H9 (cell line): ENCODE measurements around the gene SLC22A17. TPM values are rescaled to one million over a fixed set of nuclear protein-coding genes. Genes with fewer than 3 reads are reported as not detected.
"Not testable (repeated sequence)": the region's sequence is repeated elsewhere in the genome, so short reads cannot be mapped to it uniquely, and the experiment has no call there.

ENCODE experiments used
- DNase-seq: peaks from one replicate; pipeline ENCODE4 v3.0.0-alpha.2; 2017
- H2AFZ ChIP-seq: one replicate; pipeline ENCODE4 v1.6.1; 2013; ENCODE audit warnings: mild to moderate bottlenecking, low read length, control low read depth, moderate library complexity
- H2AK5ac ChIP-seq: 2 replicates; pipeline ENCODE4 v1.6.1; 2013; ENCODE audit warnings: low read length, control low read depth, mixed read lengths; ENCODE audit not compliant: insufficient read length
- H2BK120ac ChIP-seq: one replicate; pipeline ENCODE4 v1.6.1; 2013; ENCODE audit warnings: low read depth, mild to moderate bottlenecking, low read length, control low read depth, inconsistent platforms; ENCODE audit not compliant: poor library complexity, severe bottlenecking
- H2BK12ac ChIP-seq: 2 replicates; pipeline ENCODE4 v1.6.1; 2013; ENCODE audit warnings: low read length, control low read depth, mixed read lengths, low read depth; ENCODE audit not compliant: insufficient read length
- H2BK15ac ChIP-seq: 2 replicates; pipeline ENCODE4 v1.6.1; 2013; ENCODE audit warnings: low read depth, low read length, control low read depth
- H2BK20ac ChIP-seq: one replicate; pipeline ENCODE4 v1.6.1; 2013; ENCODE audit warnings: low read depth, mild to moderate bottlenecking, low read length, control low read depth, inconsistent platforms; ENCODE audit not compliant: poor library complexity, severe bottlenecking
- H2BK5ac ChIP-seq: 2 replicates; pipeline ENCODE4 v1.6.1; 2013; ENCODE audit warnings: low read length, control low read depth, mixed read lengths; ENCODE audit not compliant: insufficient read length
- H3K14ac ChIP-seq: 2 replicates; pipeline ENCODE4 v1.6.1; 2013; ENCODE audit warnings: low read length, control low read depth; ENCODE audit not compliant: insufficient read depth
- H3K18ac ChIP-seq: 2 replicates; pipeline ENCODE4 v1.6.1; 2013; ENCODE audit warnings: low read depth, mild to moderate bottlenecking, mixed read lengths, low read length, control low read depth; ENCODE audit not compliant: insufficient read length
- H3K23ac ChIP-seq: 2 replicates; pipeline ENCODE4 v1.6.1; 2013; ENCODE audit warnings: low read length, control low read depth, mixed read lengths, low read depth; ENCODE audit not compliant: insufficient read length
- H3K23me2 ChIP-seq: 2 replicates; pipeline ENCODE4 v1.6.1; 2013; ENCODE audit warnings: low read depth, mild to moderate bottlenecking, mixed read lengths, low read length, control low read depth; ENCODE audit not compliant: insufficient read length, poor library complexity, severe bottlenecking
- H3K27ac ChIP-seq: 2 replicates; pipeline ENCODE4 v1.5.1; 2013; ENCODE audit warnings: low read length, control low read depth, mixed read lengths, low read depth; ENCODE audit not compliant: insufficient read length
- H3K27me3 ChIP-seq: 2 replicates; pipeline ENCODE4 v1.6.1; 2013; ENCODE audit warnings: low read length, control low read depth, inconsistent platforms; ENCODE audit not compliant: insufficient read depth
- H3K4ac ChIP-seq: 2 replicates; pipeline ENCODE4 v1.6.1; 2013; ENCODE audit warnings: low read depth, mild to moderate bottlenecking, control low read depth, inconsistent platforms, low read length, moderate library complexity
- H3K4me1 ChIP-seq: 2 replicates; pipeline ENCODE4 v1.6.1; 2013; ENCODE audit warnings: low read length, control low read depth, inconsistent platforms; ENCODE audit not compliant: insufficient read depth
- H3K4me2 ChIP-seq: 2 replicates; pipeline ENCODE4 v1.6.1; 2013; ENCODE audit warnings: low read length, control low read depth, mixed read lengths; ENCODE audit not compliant: insufficient read length, insufficient read depth
- H3K56ac ChIP-seq: 2 replicates; pipeline ENCODE4 v1.6.1; 2013; ENCODE audit warnings: low read depth, mild to moderate bottlenecking, mixed read lengths, low read length, control low read depth; ENCODE audit not compliant: insufficient read length
- H3K79me1 ChIP-seq: 2 replicates; pipeline ENCODE4 v1.6.1; 2013; ENCODE audit warnings: low read depth, mild to moderate bottlenecking, moderate library complexity, low read length, control low read depth, inconsistent platforms; ENCODE audit not compliant: insufficient read depth, poor library complexity, severe bottlenecking
- H3K79me2 ChIP-seq: 2 replicates; pipeline ENCODE4 v1.6.1; 2013; ENCODE audit warnings: low read length, control low read depth, inconsistent platforms; ENCODE audit not compliant: insufficient read depth
- H3K9ac ChIP-seq: 2 replicates; pipeline ENCODE4 v1.6.1; 2013; ENCODE audit warnings: low read length, control low read depth, mixed read lengths; ENCODE audit not compliant: insufficient read length; ENCODE audit errors: extremely low read depth
- H3K9me3 ChIP-seq: one replicate; pipeline ENCODE4 v1.6.1; 2013; ENCODE audit warnings: low read depth, low read length, inconsistent platforms; ENCODE audit not compliant: control insufficient read depth
- H3T11ph ChIP-seq: one replicate; pipeline ENCODE4 v1.6.1; 2013; ENCODE audit warnings: mild to moderate bottlenecking, low read length, control low read depth, inconsistent platforms
- H4K20me1 ChIP-seq: one replicate; pipeline ENCODE4 v1.6.1; 2013; ENCODE audit not compliant: control insufficient read depth, insufficient read length, insufficient read depth
- H4K5ac ChIP-seq: 2 replicates; pipeline ENCODE4 v1.6.1; 2013; ENCODE audit warnings: low read depth, mild to moderate bottlenecking, mixed read lengths, low read length, control low read depth; ENCODE audit not compliant: insufficient read length
- H4K8ac ChIP-seq: replicated peaks from 2 replicates; pipeline ENCODE4 v1.6.1; 2013; ENCODE audit warnings: low read length, control low read depth, mixed read lengths, low read depth; ENCODE audit not compliant: insufficient read length
- H4K91ac ChIP-seq: 2 replicates; pipeline ENCODE4 v1.6.1; 2013; ENCODE audit warnings: low read depth, mild to moderate bottlenecking, moderate library complexity, mixed read lengths, low read length, control low read depth; ENCODE audit not compliant: insufficient read length
- H3K27ac Mint-ChIP-seq, 3 experiments: 2 replicates in 2 of 3; 3 replicates in 1 of 3; pipeline ENCODE4 v1.8.0; 2020 to 2021; ENCODE audit warnings: mixed read lengths in 3 of 3, mild to moderate bottlenecking in 1 of 3, moderate library complexity in 1 of 3
- H3K27me3 Mint-ChIP-seq: 2 replicates; pipeline ENCODE4 v1.8.0; 2021; ENCODE audit warnings: low read depth, mild to moderate bottlenecking, moderate library complexity, mixed read lengths
- H3K36me3 Mint-ChIP-seq, 3 experiments: 2 replicates in 2 of 3; 3 replicates in 1 of 3; pipeline ENCODE4 v1.8.0; 2020 to 2021; ENCODE audit warnings: low read depth in 3 of 3, mixed read lengths in 3 of 3; ENCODE audit not compliant: insufficient read depth in 1 of 3
- H3K4me1 Mint-ChIP-seq, 2 experiments: 2 replicates each; pipeline ENCODE4 v1.8.0; 2020; ENCODE audit warnings: mixed read lengths in 2 of 2
- H3K4me3 Mint-ChIP-seq, 2 experiments: 2 replicates in 1 of 2; 3 replicates in 1 of 2; pipeline ENCODE4 v1.8.0; 2020 to 2021; ENCODE audit warnings: mild to moderate bottlenecking in 2 of 2, mixed read lengths in 2 of 2, moderate library complexity in 1 of 2
- H3K9me3 Mint-ChIP-seq, 2 experiments: 2 replicates in 1 of 2; 3 replicates in 1 of 2; pipeline ENCODE4 v1.8.0; 2020; ENCODE audit warnings: mild to moderate bottlenecking in 2 of 2, mixed read lengths in 2 of 2, moderate library complexity in 1 of 2
- WGBS: extraction: QIAGEN DNeasy Blood & Tissue Kit; methylation state at CpG from one replicate; pipeline ENCODE4 v1.1.7; 2013; ENCODE audit warnings: missing lambda C conversion rate, low lambda C conversion rate, mixed read lengths; ENCODE audit not compliant: insufficient read length; ENCODE audit errors: extremely low coverage; 5-methylcytosine and 5-hydroxymethylcytosine counted together
- total RNA-seq: library from RNA; stranded (reverse); gene quantifications from 2 replicates; pipeline ENCODE4 v1.2.1, GENCODE V29; 2021
- TF ChIP-seq, protein P1 (sequence below): fragments of 200-600 bp; sonication (generic); conservative IDR thresholded peaks from 3 replicates; pipeline ENCODE4 v1.8.0; 2021; ENCODE audit warnings: antibody characterized with exemption, mild to moderate bottlenecking

Gene SLC22A17
- total RNA-seq, 1 experiment from 2014 or later: 33.0 TPM

DNA sequence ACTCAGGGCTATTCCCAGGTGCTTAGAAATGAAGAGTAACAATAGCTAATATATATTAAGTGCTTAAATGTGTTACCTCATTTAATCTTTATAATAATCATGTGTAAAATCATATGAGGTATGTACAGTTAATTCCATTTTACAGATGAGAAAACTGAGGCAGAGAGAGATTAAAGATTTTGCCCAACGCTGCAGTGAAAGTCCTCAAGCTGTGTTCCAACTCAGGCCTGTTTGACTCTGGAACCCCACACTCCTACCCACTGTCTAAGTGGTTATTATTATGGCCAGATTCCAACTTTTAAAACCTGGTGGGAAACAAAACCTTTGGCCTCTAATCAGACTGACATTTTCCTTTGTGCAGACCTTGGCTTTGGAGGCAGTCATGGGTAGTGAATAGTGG, 34.3 kb upstream of the SLC22A17 start:
- H3K23me2 ChIP-seq: no peaks in the 10 kb centered on the region
- H2AFZ ChIP-seq: no peak overlapping the region
- no peak overlapping the region for H3K4me3 Mint-ChIP-seq
- H2BK5ac ChIP-seq: no peak overlapping the region
- H2BK15ac ChIP-seq: no peak overlapping the region
- H3K14ac ChIP-seq: no peak overlapping the region
- no peak overlapping the region for H3K27ac ChIP-seq
- no peak overlapping the region for H2BK12ac ChIP-seq
- H3K4ac ChIP-seq: no peak overlapping the region
- H3K4me2 ChIP-seq: no peak overlapping the region
- H3K9ac ChIP-seq: no peak overlapping the region
- no peaks in the 10 kb centered on the region for H3K79me1 ChIP-seq
- no peak overlapping the region for H2AK5ac ChIP-seq
- H3K79me2 ChIP-seq: no peaks in the 10 kb centered on the region
- no peak overlapping the region for H2BK20ac ChIP-seq
- H3K56ac ChIP-seq: no peak overlapping the region
- H3K23ac ChIP-seq: no peak overlapping the region
- no peak overlapping the region for H2BK120ac ChIP-seq
- no CpG with 5 or more reads among the region's 1 CpG for WGBS
- H3K4me1 ChIP-seq: 0 out of 2 replicates have a peak, but pooled peaks cover 3% of the 10 kb centered on the region
- no peaks in the 10 kb centered on the region for H4K20me1 ChIP-seq
- no peak overlapping the region for H3K18ac ChIP-seq
- TF ChIP-seq, protein P1, sequence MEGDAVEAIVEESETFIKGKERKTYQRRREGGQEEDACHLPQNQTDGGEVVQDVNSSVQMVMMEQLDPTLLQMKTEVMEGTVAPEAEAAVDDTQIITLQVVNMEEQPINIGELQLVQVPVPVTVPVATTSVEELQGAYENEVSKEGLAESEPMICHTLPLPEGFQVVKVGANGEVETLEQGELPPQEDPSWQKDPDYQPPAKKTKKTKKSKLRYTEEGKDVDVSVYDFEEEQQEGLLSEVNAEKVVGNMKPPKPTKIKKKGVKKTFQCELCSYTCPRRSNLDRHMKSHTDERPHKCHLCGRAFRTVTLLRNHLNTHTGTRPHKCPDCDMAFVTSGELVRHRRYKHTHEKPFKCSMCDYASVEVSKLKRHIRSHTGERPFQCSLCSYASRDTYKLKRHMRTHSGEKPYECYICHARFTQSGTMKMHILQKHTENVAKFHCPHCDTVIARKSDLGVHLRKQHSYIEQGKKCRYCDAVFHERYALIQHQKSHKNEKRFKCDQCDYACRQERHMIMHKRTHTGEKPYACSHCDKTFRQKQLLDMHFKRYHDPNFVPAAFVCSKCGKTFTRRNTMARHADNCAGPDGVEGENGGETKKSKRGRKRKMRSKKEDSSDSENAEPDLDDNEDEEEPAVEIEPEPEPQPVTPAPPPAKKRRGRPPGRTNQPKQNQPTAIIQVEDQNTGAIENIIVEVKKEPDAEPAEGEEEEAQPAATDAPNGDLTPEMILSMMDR: no peak
- 0 out of 5 replicates have a peak, but pooled peaks cover 0 to 3% of the 10 kb centered on the region in 2 experiments for H3K9me3 Mint-ChIP-seq
- no peaks in the 10 kb centered on the region for H3K9me3 ChIP-seq
- no peak overlapping the region for H3K27ac Mint-ChIP-seq
- no peak overlapping the region for H4K5ac ChIP-seq
- no peak overlapping the region for H3T11ph ChIP-seq
- H3K27me3 ChIP-seq: no peaks in the 10 kb centered on the region
- H3K27me3 Mint-ChIP-seq: peaks cover 41% of the 10 kb centered on the region
- peaks cover 8 to 10% of the 10 kb centered on the region in 2 experiments for H3K4me1 Mint-ChIP-seq
- no peak overlapping the region for H4K91ac ChIP-seq
- no peaks in the 10 kb centered on the region; a peak in 1 of 7 replicates for H3K36me3 Mint-ChIP-seq
- H4K8ac ChIP-seq: no peak overlapping the region
- no peak for DNase-seq

DNA sequence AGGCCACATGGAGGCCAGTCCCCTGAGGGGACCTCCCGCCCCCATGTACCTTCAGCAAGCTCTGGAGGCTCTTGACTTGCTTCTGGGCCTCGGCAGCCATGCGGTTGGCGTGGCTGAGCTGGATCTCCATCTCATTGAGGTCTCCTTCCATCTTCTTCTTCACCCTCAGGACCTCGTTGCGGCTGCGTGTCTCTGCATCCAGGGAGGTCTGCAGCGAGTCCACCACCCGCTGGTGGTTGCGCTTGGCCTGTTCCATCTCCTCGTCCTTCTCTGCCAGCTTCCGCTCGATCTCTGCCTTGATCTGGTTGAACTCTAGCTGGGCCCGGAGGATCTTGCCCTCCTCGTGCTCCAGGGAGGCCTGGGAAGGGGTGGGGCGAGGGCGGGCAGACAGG, 33.6 kb upstream of the SLC22A17 start:
- not testable (repeated sequence) for H4K8ac ChIP-seq, H3K4ac ChIP-seq, H2BK15ac ChIP-seq, H3K79me2 ChIP-seq, H4K5ac ChIP-seq, H3K4me2 ChIP-seq, H3K27ac Mint-ChIP-seq, H3K79me1 ChIP-seq, H2AK5ac ChIP-seq, H3K56ac ChIP-seq, DNase-seq, H3K4me1 ChIP-seq, H3K14ac ChIP-seq, H3K23ac ChIP-seq, H3K9me3 ChIP-seq, H3K27me3 ChIP-seq, H3T11ph ChIP-seq, H2BK120ac ChIP-seq, H4K20me1 ChIP-seq, H2BK12ac ChIP-seq, H3K4me3 Mint-ChIP-seq, H2BK5ac ChIP-seq, H3K9ac ChIP-seq, H3K18ac ChIP-seq, H4K91ac ChIP-seq, H3K9me3 Mint-ChIP-seq, H3K23me2 ChIP-seq, H2BK20ac ChIP-seq, H3K36me3 Mint-ChIP-seq, H2AFZ ChIP-seq, H3K27ac ChIP-seq
- no CpG with 5 or more reads among the region's 17 CpGs for WGBS
- H3K4me1 Mint-ChIP-seq: peaks cover 8 to 10% of the 10 kb centered on the region in 2 experiments
- H3K27me3 Mint-ChIP-seq: peaks cover 44% of the 10 kb centered on the region
